Measurements from ENCODE around the gene POU2AF1. TPM values are rescaled to one million over a fixed set of nuclear protein-coding genes. Genes with fewer than 3 reads are reported as not detected.

Gene POU2AF1
- total and polyA plus RNA-seq, 2 of the 8 experiments (the other 6 are each of a cell fraction or from before 2014, with no cell fraction given): not detected

GRCh38 chr11:111353776-111354600, 25.1 kb downstream of the POU2AF1 start (continued):
- TF ChIP-seq SUZ12 (IDR thresholded peaks at IDR 0.05; ENCODE audit: low read length) (no peak), RXRA (IDR thresholded peaks at IDR 0.05; ENCODE audit: insufficient read depth, low read depth, low read length) (no peak), TEAD4 (IDR thresholded peaks at IDR 0.05; ENCODE audit: low read depth, low read length) (no peak), HDAC2 (IDR thresholded peaks at IDR 0.05; ENCODE audit: borderline replicate concordance in 1 of 2, low read depth in 2 of 2, low read length in 2 of 2) (no peak), TAF7 (optimal IDR thresholded peaks at IDR 0.05; ENCODE audit: borderline replicate concordance, low read depth, low read length) (no peak), RBBP5 (IDR thresholded peaks at IDR 0.05; ENCODE audit: borderline replicate concordance, low read depth, low read length) (no peak), GTF2F1 (IDR thresholded peaks at IDR 0.05; ENCODE audit: borderline replicate concordance, low read depth, low read length) (no peak), CTBP2 (IDR thresholded peaks at IDR 0.05; ENCODE audit: borderline replicate concordance, insufficient read depth, insufficient read length, low read length) (no peak), SIX5 (IDR thresholded peaks at IDR 0.05; ENCODE audit: low read depth, low read length) (no peak), EP300 (IDR thresholded peaks at IDR 0.05; ENCODE audit: borderline replicate concordance in 1 of 2, low read depth in 2 of 2, low read length in 2 of 2) (no peak), CTCF (IDR thresholded peaks at IDR 0.05; ENCODE audit: control extremely low read depth in 1 of 3, insufficient read depth in 1 of 3, low read depth in 1 of 3, low read length in 3 of 3) (no peak)

Data from H1 (cell line).